ENCODE measurements around the gene CTDSP1.

Gene CTDSP1

DNA sequence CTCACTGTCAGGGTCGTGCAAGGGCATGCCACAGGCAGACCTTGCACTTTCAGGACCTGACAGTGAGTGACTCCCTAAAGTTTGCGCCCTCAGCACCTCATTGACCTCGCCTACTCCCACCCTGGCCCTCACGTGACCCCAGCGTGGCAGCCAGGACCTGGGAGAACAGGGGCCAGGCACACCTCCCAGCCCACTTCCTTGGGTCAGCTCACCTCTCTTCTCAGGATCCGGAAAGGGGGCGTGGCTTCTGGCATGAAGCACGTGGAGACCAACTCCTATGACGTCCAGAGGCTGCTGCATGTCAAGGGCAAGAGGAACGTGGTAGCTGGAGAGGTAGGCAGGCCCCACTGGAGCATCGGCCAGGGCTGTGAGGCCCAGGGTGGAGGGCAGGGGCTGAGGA is 28.1 kb downstream of the CTDSP1 start:
- no peak for DNase-seq

DNA sequence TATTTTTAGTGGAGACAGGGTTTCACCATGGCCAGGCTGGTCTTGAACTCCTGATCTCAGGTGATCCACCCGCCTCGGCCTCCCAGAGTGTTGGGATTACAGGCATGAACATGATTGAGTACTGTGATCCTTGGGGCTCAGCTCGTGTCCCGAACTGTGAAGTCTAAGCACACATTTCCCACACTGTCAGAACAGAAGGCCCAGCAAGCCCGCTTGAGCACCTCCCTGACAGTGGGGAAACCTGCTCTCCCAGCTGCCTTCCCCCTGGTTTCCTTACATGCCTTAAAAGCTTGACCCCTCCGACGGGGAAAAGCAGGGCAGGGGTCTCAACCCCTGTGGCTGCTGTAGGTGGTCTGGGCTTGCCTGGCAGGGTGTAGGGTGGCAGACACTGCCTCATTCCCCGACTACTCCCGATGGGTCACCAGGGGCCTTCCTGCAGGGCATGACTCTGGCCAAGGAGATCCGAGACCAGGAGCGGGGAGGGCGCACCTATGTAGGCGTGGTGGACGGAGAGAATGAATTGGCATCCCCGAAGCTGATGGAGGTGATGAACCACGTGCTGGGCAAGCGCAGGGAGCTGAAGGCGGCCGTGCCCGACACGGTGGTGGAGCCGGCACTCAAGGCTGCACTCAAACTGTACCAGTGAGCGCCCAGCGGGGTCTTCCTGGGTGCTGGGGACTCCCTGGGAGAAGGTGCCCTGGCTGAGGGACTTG is 29.3 kb downstream of the CTDSP1 start:
- no peak for DNase-seq

DNA sequence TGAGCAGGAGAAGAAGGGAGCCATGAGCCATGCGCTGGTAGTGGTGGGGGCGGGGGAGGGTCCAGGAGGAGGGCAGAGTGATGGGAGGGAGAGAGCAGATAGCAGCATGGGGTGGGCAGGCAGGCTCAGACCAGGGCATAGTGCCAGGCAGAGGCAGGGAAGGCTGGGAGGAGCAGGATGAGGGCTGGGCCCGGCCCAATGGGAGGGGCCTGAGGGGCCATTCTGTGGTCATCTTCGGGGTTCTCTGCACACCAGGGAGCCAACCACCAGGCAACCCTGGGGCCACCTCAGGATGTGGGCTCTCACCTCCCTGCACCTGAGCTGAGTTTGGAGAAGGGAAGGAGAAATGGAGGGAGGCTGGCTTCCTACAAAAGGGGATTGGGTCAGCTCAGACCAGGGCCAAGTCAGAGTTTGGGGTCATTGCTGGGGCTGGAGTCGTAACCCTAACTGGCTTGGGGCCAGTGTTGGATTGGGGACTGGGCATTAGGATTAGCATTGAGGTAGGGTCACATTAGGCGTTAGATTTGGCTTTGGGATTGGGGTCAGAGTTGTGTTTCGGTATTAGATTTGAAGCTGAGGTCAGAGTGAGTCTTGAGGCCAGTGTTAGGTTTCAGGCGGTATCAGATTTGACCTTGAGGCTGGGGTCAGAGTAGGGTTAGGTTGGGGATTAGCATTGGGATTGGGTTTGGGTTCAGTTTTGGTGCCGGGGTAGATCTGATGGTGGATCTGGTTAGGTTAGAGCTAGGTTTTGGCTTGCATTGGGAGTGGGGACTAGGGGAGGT is 30.4 kb downstream of the CTDSP1 start:
- no peak for DNase-seq

DNA sequence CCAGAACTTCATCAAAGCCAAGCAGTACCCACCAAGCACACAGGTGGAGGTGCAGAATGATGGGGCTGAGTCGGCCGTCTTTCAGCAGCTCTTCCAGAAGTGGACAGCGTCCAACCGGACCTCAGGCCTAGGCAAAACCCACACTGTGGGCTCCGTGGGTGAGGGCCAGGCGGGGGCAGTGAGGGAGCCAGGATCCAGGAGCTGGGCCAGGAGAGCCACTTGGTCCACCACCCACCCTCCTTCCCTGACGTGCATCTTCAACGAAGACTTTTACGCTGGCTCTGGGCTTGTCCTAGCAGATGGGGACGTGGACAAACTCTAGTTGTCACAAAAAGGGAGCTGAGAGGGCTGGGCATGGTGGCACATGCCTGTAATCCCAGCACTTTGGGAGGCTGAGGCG is 31.1 kb downstream of the CTDSP1 start:
- DNase-seq: no peak

DNA sequence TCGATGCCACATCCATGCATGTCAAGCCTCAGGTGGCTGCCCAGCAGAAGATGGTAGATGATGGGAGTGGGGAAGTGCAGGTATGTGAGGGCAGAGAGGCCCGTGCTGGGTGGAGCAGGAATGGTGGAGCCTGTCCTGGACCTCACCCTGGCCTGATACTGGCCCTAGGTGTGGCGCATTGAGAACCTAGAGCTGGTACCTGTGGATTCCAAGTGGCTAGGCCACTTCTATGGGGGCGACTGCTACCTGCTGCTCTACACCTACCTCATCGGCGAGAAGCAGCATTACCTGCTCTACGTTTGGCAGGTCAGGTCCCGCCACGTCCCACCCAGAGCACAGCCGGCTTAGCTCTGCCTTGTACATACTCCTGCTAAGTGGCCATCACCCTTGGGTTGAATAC is 32.2 kb downstream of the CTDSP1 start:
- no peak for DNase-seq

DNA sequence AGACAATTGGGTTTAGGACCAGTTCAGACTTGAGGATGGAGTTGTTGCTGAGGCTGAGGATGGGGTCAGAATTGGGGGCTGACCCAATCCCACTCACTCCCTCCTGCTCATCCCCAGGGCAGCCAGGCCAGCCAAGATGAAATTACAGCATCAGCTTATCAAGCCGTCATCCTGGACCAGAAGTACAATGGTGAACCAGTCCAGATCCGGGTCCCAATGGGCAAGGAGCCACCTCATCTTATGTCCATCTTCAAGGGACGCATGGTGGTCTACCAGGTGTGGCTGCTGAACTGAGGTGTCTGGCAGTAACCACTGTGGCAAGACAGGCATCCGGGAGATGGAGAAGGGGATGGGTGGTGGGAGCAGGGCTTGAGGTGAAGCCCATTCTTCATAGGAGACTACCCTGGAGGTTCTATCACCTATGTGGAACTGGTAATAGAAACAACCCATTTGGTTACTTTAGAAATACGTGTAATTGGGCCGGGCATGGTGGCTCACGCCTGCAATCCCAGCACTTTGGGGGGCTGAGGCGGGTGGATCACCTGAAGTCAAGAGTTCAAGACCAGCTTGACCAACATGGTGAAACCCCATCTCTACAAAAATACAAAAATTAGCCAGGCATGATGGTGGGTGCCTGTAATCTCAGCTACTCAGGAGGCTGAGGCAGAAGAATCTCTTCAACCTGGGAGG is 33.2 kb downstream of the CTDSP1 start:
- DNase-seq: no peak

DNA sequence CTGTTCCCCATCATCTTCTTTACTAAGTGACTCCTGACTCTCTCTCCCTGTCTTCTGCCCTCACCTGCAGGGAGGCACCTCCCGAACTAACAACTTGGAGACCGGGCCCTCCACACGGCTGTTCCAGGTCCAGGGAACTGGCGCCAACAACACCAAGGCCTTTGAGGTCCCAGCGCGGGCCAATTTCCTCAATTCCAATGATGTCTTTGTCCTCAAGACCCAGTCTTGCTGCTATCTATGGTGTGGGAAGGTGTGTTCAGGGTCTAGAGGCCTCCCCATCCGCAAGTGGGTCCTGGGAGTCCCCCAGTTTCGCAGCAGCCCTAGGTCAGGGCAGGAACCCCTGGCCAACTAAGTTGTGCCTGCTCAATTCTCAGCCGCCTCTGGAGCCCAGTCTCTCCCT is 34.8 kb downstream of the CTDSP1 start:
- no peak for DNase-seq

DNA sequence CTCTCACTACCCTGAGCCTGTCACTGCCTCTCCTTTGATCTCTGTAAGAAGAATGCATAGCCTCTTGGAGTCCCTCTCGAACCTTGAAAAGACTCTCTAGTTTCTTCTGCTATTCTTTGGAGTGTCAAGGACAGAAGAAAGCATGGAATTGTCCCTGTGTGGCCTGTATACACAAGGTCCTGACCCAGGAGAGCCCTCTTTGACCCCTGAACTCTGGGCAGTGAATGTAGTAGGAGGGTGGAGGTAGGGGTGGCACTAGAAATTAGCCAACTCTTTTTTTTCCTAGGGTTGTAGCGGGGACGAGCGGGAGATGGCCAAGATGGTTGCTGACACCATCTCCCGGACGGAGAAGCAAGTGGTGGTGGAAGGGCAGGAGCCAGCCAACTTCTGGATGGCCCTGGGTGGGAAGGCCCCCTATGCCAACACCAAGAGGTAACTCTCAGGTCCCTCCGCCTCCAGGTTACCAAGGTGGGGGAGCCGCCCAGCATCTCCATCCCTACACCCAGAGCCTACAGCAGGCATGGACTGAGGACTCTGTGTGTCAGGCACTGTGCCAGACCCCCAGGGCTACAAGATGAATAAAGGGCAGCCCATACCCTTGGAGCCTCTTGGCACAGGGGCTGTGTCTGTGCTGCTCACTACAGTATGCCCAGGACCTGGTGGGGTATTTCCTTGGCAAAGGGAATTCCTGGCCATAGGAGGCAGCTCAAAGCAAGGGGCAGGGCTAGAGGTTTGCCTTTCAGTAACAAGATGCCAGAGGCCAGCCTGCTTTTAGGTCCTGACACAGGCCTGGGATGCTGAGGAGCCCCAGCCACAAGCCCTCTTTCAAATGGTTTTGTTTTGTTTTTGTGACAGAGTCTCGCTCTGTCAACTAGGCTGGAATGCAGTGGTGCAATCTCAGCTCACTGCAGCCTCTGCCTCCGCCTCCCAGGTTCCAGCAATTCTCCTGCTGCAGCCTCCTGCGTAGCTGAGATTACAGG is 35.6 kb downstream of the CTDSP1 start:
- no peak for DNase-seq

DNA sequence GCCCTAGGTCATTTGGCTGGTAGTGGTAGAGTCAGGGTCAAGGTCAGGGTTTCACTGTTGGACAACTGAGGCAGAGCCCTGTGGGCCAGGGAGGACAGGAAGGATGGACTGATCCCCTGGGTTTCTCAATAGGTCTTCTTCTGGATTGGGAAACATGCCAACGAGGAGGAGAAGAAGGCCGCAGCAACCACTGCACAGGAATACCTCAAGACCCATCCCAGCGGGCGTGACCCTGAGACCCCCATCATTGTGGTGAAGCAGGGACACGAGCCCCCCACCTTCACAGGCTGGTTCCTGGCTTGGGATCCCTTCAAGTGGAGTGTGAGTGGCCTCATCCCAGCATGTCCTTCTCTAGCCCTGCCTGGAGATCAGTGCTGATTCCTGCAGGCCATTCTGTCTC is 37.3 kb downstream of the CTDSP1 start:
- no peak for DNase-seq

DNA sequence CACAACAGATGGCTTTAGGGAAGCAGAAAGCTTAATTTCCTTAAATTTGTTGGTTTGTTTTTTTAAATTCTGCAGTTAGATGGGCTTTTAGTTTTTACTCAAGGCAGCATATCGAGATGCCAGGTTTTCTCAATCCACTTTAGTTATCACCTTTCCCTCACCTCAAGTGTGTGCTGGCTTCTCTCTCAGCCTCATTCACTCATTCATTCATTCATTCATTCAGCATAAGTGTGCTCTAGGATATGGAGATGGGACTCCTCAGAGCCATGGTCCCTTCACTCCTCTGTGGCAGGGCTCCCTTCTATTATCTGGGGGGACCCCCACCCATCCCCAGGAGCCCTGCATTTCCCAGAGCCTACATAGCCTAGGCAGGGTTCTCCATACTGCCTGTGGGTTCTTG is 38.3 kb downstream of the CTDSP1 start:
- no peak for DNase-seq

DNA sequence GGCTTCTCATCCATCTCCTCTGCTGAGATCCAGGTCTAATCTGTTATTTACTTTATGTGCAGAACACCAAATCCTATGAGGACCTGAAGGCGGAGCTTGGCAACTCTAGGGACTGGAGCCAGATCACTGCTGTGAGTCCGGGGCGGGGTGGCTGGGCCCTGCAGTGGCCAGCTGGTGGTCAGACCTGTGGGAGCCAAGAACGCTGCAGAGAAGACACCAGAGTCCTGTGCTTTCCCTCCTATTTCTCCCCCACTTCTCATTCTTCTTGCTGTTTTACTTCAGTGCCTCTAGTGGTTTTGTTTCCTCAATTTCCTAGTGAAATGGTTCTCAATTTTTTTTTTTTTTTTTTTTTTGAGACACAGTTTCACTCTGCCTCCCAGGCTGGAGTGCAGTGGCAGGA is 38.9 kb downstream of the CTDSP1 start:
- DNase-seq: no peak

DNA sequence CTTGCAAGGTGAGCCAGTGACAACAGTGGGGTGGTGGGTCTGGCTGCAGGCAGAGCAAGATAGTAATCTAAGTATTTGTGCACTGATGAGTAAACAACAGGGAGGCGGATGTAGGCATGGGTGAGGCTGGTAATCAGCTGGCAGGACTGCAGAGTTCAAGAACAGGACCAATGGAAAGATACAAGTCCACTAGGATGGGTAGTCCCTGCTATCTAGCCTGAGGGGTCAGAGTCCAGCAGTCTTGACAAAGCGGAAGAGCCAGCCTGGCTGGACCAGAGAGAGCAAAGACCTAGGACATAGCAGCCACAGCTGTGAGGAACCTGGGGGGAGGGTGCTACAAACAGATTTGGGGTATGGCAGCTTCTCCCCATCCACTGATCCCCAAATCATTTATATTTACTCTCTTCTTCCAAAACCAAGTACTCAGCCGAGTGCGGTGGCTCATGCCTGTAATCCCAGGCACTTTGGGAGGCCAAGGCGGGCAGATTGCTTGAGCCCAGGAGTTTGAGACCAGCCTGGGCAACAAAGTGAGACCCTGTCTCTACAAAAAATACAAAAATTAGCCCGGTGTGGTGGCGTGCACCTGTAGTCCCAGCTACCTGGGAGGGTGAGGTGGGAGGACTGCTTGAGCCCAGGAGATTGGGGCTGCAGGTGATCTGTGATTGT is 45.2 kb downstream of the CTDSP1 start:
- DNase-seq: no peak

DNA sequence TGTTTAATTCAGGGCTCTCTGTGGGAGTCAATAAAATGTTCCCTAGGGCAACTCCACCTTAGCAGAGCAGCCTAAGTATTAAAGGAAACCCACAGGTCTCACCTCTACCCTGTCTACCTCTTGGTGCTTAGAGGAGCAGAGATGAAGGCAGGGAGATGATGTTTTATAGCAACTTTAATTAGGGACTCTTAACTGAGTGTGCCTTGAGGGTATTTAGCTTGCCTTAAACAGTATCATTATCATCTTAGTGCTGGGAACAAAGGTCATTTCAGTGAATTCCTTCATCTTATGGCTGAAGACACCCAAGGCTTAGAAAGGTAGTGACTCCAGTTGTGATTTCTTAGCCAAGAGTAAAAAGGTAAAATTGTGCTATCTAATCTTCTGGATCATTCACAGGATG is 45.9 kb downstream of the CTDSP1 start:
- DNase-seq: no peak

DNA sequence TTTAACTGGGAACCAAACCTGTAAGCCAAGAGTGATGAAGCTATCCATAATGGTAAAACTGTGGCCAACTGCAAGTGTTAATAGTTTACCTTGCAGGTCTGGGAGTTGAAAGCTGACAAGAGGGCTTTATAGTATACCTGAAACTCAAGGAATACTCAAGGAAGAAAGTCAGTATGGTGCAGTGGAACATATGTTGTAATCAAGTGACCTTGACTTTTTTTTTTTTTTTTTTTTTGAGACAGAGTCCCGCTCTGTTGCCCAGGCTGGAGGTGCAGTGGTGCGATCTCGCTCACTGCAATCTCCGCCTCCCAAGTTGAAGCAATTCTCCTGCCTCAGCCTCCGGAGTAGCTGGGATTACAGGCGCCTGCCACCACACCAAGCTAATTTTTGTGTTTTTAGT is 46.9 kb downstream of the CTDSP1 start:
- no peak for DNase-seq

DNA sequence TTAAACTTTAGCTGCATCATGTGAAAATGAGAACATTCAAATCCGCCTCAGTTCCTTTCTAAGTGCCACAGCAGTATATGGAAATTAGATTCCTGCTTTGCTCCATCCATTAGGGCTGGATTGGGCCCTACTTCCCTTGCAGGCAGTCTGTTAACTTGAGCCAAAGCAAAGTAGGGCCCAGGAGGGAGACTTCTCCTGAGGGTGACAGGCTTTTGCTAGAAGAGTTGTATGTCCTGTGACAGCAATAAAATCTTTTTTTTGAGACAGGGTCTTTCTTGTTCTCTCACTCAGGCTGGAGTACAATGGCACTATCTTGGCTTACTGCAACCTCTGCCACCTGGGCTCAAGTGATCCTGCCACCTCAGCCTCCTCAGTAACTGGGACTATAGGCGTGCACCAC is 47.4 kb downstream of the CTDSP1 start:
- DNase-seq: no peak

DNA sequence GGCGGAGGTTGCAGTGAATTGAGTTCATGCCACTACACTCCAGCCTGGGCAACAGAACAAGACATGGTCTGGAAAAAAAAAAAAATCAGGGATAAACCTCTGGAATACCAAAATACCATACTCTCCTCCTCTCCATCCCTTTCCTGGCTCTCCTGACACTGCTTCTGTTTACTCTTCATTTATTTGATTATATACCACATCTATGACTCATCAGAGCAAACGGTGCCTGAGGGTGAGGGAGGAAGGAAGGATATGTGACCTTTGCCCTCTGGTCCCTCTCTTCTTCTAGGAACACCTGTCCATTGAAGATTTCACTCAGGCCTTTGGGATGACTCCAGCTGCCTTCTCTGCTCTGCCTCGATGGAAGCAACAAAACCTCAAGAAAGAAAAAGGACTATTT is 49.3 kb downstream of the CTDSP1 start:
- no peak for DNase-seq

DNA sequence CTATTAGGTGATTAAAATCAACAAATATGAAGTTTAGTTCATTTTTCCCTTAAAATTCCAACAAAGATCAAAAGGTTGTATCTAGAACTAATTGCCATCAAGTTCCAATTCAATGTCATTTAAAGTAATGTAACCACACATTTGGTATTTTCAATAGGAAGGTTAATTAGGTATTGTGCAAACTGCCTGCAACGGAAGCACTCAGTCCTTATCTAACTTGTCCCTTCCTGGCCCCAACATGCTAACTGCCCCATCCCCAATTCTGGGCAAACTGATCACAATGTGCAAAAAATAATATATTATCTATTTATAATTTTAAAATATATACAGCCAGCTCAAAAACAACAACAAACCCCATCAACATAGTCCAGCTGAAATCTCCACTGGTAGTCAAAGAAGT is 52.4 kb downstream of the CTDSP1 start:
- no peak for DNase-seq

Measured in stimulated activated CD8-positive, alpha-beta memory T cell treated with anti-CD3 and anti-CD28 coated beads, Interleukin-4, amount 100 ng/mL, for 48 hours (primary cell).